AG09319 (cell line): ENCODE data around the gene DNAJC4.

Source experiments
- DNase-seq: peaks from one replicate; pipeline ENCODE4 v3.0.0-alpha.2; 2010; ENCODE audit warnings: low read depth; ENCODE audit errors: extremely low read depth
- TF ChIP-seq, protein P1 (sequence below): IDR thresholded peaks from 2 replicates; pipeline ENCODE4 v1.5.1; 2011; ENCODE audit warnings: low read depth, mild to moderate bottlenecking, inconsistent platforms, low read length, moderate library complexity

The DNAJC4 gene

DNA sequence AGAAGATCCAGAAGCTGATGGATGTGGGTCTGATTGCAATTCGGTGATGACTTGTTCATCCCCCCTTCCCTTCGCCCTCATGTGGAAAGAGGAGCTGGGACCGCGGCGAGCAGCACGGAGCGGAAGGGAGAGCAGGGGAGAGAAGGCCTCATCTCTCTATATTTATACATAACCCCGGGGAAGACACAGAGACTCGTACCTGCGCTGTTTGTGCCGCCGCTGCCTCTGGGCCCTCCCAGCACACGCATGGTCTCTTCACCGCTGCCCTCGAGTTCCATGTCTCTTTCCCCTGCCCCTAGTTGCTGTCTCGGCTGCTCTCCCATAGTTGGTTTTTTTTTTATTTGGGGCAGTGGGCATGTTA, 26.3 kb upstream of the DNAJC4 start:
- DNase-seq, result no peak
- TF ChIP-seq, protein P1, sequence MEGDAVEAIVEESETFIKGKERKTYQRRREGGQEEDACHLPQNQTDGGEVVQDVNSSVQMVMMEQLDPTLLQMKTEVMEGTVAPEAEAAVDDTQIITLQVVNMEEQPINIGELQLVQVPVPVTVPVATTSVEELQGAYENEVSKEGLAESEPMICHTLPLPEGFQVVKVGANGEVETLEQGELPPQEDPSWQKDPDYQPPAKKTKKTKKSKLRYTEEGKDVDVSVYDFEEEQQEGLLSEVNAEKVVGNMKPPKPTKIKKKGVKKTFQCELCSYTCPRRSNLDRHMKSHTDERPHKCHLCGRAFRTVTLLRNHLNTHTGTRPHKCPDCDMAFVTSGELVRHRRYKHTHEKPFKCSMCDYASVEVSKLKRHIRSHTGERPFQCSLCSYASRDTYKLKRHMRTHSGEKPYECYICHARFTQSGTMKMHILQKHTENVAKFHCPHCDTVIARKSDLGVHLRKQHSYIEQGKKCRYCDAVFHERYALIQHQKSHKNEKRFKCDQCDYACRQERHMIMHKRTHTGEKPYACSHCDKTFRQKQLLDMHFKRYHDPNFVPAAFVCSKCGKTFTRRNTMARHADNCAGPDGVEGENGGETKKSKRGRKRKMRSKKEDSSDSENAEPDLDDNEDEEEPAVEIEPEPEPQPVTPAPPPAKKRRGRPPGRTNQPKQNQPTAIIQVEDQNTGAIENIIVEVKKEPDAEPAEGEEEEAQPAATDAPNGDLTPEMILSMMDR, result no peak

DNA sequence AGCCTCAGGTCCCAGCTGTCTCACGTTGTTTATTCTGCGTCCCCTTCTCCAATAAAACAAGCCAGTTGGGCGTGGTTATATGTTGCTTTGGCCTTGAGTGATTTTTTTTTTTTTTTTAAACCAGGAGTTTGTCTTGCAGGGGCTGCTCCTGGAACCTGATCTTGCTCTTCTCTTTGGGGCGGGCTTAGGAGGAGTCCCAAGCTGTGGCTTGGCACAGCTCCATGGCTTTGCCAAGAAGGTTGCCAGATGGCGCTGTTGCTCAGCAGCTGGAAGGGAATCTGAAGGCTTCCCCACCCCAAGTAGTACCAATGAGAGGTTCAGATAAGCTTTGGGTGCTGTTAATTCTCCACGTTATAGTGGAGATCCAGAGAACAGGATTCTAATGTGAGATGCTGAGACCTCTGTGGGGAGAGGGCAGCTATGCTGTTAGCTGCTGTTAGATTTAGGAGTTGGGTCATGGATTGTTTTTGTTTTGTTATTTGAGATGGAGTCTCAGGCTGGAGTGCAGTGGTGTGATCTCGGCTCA, 25.8 kb upstream of the DNAJC4 start:
- DNase-seq, result peak; percentile 97
- TF ChIP-seq, protein P1, result peak; percentile 79

GRCh38 chr11:64206457-64207255, 23.7 kb upstream of the DNAJC4 start, which contains the start of gene FERMT3:
FERMT3 (plus strand) TSS chr11:64206721; CDS start chr11:64207365, 644 bp downstream.
- TF ChIP-seq, protein P1, result no peak

GRCh38 chr11:64207256-64208085, 22.9 kb upstream of the DNAJC4 start:
- TF ChIP-seq, protein P1, result no peak
- no peak for DNase-seq

More at GRCh38 chr11:64206457-64207255, 23.7 kb upstream of the DNAJC4 start, which contains the start of gene FERMT3:
- no peak for DNase-seq

- DNase-seq, result no peak
- TF ChIP-seq, protein P1, result no peak
Observed at GRCh38 chr11:64208086-64208795, 22.1 kb upstream of the DNAJC4 start.

DNA sequence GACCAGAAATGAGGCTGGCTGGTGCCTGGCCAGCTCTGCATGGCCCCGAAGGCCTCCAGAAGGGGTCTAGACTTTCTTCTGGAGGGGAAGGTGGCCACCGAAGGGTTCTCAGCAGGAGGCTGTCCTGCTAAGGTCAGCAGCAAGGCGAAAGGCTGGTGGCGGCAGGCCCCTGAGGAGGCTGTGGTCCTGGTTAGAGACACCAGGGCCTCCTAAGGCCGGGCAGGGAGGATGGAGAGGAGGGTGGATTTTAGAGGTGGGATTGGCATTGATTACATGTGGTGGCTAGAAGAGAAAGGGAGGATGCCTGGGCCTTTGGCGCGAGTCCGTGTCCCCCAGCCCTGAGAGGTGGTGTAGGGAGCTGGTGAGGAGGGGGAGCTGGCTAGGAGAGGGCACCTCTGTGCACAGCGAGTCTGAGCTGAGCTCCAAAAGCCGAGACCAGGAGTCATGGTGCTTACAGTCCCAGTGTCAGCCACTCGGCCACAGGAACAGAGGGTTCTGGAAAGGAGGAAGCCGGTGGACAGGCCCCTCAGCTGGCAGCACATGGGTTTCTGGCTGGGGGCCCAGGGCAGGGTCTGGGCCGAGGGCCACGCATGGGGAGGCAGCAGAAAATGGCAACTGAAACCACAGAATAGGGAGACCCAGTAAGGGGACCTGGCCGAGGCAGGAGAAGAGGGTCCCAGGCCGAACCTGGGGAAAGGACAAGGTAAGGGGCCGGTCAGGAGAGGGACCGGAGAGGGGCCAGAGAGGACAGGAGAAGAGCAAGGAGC, 21.4 kb upstream of the DNAJC4 start:
- TF ChIP-seq, protein P1, result no peak
- no peak for DNase-seq
